ENCODE data around the gene ALDOB. TPM values are rescaled to one million over a fixed set of nuclear protein-coding genes. Genes with fewer than 3 reads are reported as not detected.
A peak's percentile ranks its signal among the peaks of the same experiment; 100 is the strongest.

The ALDOB gene
- total and polyA plus RNA-seq, 2 of the 13 experiments (the other 11 are each of a cell fraction or from before 2014, with no cell fraction given) = 0.29 to 0.97 TPM

- TF ChIP-seq ZNF136 (CRISPR knock-in tag; IDR thresholded peaks at IDR 0.05; ENCODE audit: low read depth) = no peak; the same call in 1 of the 2 replicates
- TF ChIP-seq CBX1 (IDR thresholded peaks at IDR 0.05; ENCODE audit: low read depth) = peak; percentile 73
- no peak for TF ChIP-seq ZFAT (CRISPR knock-in tag; conservative IDR thresholded peaks at IDR 0.05)
- TF ChIP-seq ZNF441 (CRISPR knock-in tag; IDR thresholded peaks at IDR 0.05; ENCODE audit: borderline replicate concordance) = peak; percentile 53
- TF ChIP-seq TFDP2 (CRISPR knock-in tag; IDR thresholded peaks at IDR 0.05) = peak; percentile 89
- no peak for TF ChIP-seq GPBP1L1 (CRISPR knock-in tag; IDR thresholded peaks at IDR 0.05)
- TF ChIP-seq HNRNPK (IDR thresholded peaks at IDR 0.05; ENCODE audit: low read depth, low read length, poor library complexity, severe bottlenecking) = no peak
- peak; percentile 89; the same call in 1 of the 2 replicates for TF ChIP-seq RFXANK (CRISPR knock-in tag; IDR thresholded peaks at IDR 0.05)
- no peak for TF ChIP-seq HMGA1 (CRISPR knock-in tag; conservative IDR thresholded peaks at IDR 0.05)
- TF ChIP-seq SIN3A (IDR thresholded peaks at IDR 0.05; ENCODE audit: borderline replicate concordance, low read depth, low read length) = peak; percentile 25; the same call in 1 of the 2 replicates
- peak; percentile 90 for TF ChIP-seq ZMYM4 (CRISPR knock-in tag; IDR thresholded peaks at IDR 0.05)
- TF ChIP-seq PREB (CRISPR knock-in tag; IDR thresholded peaks at IDR 0.05) = no peak
- TF ChIP-seq CERS6 (CRISPR knock-in tag; IDR thresholded peaks at IDR 0.05) = no peak
- TF ChIP-seq MBNL3 (CRISPR knock-in tag; conservative IDR thresholded peaks at IDR 0.05) = no peak
- peak; percentile 89 for TF ChIP-seq SALL1 (CRISPR knock-in tag; IDR thresholded peaks at IDR 0.05)
- TF ChIP-seq ZNF619 (CRISPR knock-in tag; IDR thresholded peaks at IDR 0.05) = no peak
- no peak; the same call in 1 of the 2 replicates for TF ChIP-seq ZIK1 (CRISPR knock-in tag; IDR thresholded peaks at IDR 0.05; ENCODE audit: borderline replicate concordance, low read depth)
- TF ChIP-seq MEF2D (CRISPR knock-in tag; IDR thresholded peaks at IDR 0.05) = peak; percentile 89
- TF ChIP-seq ZSCAN20 (CRISPR knock-in tag; IDR thresholded peaks at IDR 0.05; ENCODE audit: borderline replicate concordance) = no peak
- peak; percentile 70 for TF ChIP-seq PITX1 (CRISPR knock-in tag; IDR thresholded peaks at IDR 0.05)
- no peak for TF ChIP-seq ZBTB39 (CRISPR knock-in tag; IDR thresholded peaks at IDR 0.05)
Measured at GRCh38 chr9:101398068-101398929, 37.3 kb downstream of the ALDOB start, which contains the start of the genes MRPL50 and ZNF189 (continued).
